PFSK-1 (cell line): ENCODE data around the gene HSPB8.

ENCODE experiments used
- POLR2AphosphoS5 ChIP-seq: IDR thresholded peaks from 2 replicates; pipeline ENCODE4 v1.6.1; 2012; ENCODE audit warnings: low read depth, mild to moderate bottlenecking, control low read depth, low read length, moderate library complexity
- REST ChIP-seq, 2 experiments: IDR thresholded peaks; 2 replicates each; pipeline versions ENCODE4 v1.6.1 to v1.8.0; 2011 to 2012; ENCODE audit warnings: low read depth in 2 of 2, low read length in 2 of 2, control low read depth in 1 of 2, inconsistent platforms in 1 of 2, mild to moderate bottlenecking in 1 of 2, moderate library complexity in 1 of 2; ENCODE audit not compliant: insufficient read depth in 1 of 2
- SIN3A ChIP-seq: IDR thresholded peaks from 2 replicates; pipeline ENCODE4 v1.6.1; 2012; ENCODE audit warnings: mild to moderate bottlenecking, low read length, moderate library complexity, borderline replicate concordance; ENCODE audit not compliant: insufficient read depth
- TAF1 ChIP-seq: IDR thresholded peaks from 2 replicates; pipeline ENCODE4 v1.6.1; 2012; ENCODE audit warnings: low read length, control low read depth, borderline replicate concordance; ENCODE audit not compliant: insufficient read depth

GRCh38 chr12:119241580-119242169, 62.9 kb downstream of the HSPB8 start:
- TF ChIP-seq SIN3A: no peak
- TF ChIP-seq TAF1: no peak
- no peak for TF ChIP-seq POLR2AphosphoS5
- no peak for TF ChIP-seq REST (IDR thresholded peaks at IDR 0.05; ENCODE audit: insufficient read depth in 1 of 2, low read depth in 2 of 2, low read length in 2 of 2)
